Ramos (cell line): ENCODE results near the gene USP22.

ENCODE experiments used
- in situ Hi-C: fragments of 300-500 bp; cut with MboI; formaldehyde crosslinking; loops from one replicate; pipeline ENCODE4 v1.14.3; 2022; ENCODE audit warnings: low sequenced_read_pairs; ENCODE audit not compliant: unreplicated experiment

The USP22 gene

GRCh38 chr17:20966870-20967269, 75.9 kb downstream of the USP22 start:
- in situ Hi-C loops: no loop called here

GRCh38 chr17:20965492-20965891, 77.3 kb downstream of the USP22 start:
- in situ Hi-C loops: no loop called here

- in situ Hi-C loops: no loop called here
Observed at GRCh38 chr17:20961586-20961985, 81.2 kb downstream of the USP22 start.

DNA sequence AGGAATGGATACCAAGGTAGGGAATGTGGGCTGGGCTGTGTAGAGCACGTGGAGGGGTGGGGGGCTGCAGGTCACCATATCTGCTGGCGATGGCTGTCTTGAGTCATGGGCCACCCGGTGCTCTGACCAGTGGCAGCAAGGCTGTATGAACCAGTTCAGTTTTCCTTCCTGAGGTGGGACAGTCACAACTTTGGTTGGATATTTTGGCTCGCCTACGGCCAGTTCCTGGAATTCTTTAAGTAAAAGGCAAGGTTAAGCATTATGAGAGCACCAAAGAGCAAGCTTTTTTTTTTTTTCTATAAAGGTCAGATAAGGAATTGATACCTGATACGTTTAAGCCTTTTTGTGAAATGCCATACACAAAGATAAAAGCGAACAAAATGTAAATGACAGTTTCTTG, 81.9 kb downstream of the USP22 start:
- in situ Hi-C loops: no loop called here

- in situ Hi-C loops: no loop called here
Observed at GRCh38 chr17:20955427-20956323, 87.1 kb downstream of the USP22 start.

DNA sequence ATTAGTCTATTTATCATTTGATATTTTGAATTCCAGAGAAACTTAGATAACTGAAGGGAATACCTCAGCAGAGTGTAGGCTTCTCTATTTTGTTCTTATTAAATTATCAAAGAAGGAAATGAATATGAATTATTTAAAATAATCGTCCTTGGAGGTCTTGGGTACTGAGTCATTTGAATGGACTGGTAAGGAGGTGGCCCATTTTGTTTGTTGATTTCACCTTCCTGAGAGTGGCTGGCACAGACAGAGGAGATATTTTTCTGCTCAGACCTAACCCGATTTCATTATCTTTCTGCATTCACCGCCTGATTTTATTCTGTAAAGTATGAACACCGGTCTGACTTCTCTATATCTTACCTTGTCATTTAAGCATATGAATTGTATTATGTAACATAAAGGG, 88.0 kb downstream of the USP22 start:
- in situ Hi-C loops: no loop called here

DNA sequence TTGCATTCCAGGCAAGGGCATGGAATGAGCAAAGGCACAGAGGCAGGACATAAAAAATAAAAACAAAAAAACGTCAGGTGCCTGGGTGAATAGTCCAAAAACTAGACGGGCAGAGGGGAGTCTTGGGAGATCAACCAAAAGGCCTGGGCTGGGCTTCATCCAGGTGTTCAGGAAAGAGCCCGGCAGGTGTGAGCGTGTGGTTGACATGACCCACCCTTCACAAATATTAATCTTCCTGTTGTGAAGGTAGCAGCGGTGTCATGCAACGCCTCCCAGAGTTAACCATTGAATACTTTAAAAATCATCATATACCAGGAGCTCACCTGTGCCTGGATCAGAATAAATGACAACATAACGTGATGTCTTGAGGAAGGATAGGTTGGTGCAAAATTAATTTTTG, 90.6 kb downstream of the USP22 start:
- in situ Hi-C loops: no loop called here
